ENCODE data around the gene SEZ6L2.
A peak's percentile ranks its signal among the peaks of the same experiment; 100 is the strongest.
"Not testable (repeated sequence)": the region's sequence is repeated elsewhere in the genome, so short reads cannot be mapped to it uniquely, and the experiment has no call there.

Gene SEZ6L2

DNA sequence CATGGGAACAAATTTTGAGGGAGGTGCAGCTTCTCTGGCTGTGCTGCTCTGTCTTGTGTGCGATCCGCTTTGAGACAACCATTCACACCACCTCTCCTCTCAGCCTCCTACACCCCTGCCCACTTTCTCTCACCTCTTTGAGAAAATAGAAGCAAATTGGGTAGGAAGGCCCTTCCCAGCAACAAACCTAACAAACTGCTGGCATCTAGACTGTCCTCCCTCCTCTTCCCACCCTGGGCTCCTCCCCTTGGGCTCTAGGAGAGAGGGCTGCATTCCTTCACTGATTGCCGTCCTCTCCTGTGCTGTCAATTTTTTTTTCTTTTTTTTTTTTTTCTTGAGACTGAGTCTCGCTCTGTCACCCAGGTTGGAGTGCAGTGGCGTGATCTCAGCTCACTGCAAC lies 49.8 kb downstream of the SEZ6L2 start:
- no peak for DNase-seq

DNA sequence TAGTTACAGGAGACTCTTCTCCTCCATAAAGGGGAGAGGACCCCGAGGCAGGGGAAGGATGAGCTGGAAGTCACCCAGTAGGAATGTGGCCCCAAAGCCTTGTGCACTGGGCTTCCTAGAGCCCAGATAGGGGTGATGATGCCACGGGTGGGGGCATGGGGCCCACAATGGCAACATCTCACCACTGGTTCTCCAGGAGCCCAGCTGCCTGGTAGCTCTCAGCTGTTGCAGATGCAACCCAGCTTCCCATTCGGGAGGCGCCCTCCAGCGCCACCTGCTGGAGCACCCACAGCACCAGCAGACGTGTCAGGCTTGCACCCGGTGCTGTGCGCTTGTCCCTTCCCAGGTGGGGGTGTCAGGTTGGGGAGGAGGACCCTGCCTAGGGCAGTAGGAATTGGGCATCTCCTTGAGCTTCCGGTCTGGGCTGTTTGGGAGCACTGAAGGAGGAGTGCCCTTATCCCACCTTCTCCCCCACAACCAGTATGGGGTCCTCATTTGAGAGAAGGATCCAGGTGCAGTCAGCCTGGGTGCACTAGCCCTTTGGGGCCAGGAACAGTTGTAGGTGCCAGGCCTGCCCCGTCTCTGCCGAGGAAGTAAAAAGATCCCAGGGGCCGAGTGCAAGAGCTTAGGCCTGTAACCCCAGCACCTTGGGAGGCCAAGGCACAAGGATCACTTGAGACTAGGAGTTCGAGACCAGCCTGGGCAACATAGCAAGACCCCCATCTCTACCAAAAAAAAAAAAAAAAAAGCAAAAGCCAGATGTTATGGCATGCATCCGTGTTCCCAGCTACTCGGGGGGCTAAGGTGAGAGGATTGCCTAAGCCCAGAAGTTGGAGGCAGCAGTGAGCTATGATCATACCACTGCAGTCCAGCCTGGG lies 50.7 kb downstream of the SEZ6L2 start:
- peak; percentile 83 for DNase-seq

DNA sequence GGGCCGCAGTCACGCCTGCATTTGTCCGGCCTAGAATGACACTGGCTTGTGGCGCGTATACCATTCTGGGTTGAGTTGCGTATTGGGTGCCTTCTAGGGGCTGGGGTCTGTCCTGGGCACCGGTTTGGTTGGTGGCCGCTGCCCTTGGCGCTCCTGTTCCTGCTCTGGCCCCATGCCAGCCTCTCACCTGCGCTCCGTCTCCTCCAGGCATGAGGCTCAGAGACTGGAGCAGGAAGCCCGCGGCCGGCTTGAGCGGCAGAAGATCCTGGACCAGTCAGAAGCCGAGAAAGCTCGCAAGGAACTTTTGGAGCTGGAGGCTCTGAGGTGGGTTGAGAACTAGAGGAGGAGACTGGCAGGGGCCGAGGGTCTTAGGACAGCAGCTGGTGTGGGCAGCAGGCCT lies 53.7 kb downstream of the SEZ6L2 start:
- DNase-seq: no peak

DNA sequence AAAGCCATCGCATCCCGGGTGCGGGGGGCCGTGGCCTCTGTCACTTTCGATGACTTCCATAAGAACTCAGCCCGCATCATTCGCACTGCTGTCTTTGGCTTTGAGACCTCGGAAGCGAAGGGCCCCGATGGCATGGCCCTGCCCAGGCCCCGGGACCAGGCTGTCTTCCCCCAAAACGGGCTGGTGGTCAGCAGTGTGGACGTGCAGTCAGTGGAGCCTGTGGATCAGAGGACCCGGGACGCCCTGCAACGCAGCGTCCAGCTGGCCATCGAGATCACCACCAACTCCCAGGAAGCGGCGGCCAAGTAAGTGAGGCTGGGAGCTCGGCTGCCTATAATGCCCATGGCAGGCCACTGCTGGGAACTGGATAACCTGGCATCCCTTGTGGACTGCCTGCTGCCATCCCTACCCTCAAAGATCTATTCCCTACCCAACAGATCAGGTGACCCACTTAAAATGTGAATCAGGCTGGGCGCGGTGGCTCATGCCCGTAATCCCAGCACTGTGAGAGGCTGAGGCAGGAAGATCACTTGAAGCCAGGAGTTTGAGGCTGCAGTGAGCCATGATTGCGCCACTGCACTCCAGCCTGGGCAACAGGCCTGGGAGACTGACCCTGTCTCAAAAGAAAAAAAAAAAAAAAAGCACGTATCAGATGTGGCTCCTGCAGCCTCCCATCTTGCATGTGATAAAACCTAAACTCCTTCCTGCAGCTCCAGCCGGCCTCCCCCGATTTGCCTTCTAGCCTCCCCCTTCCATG lies 54.6 kb downstream of the SEZ6L2 start:
- DNase-seq: no peak

DNA sequence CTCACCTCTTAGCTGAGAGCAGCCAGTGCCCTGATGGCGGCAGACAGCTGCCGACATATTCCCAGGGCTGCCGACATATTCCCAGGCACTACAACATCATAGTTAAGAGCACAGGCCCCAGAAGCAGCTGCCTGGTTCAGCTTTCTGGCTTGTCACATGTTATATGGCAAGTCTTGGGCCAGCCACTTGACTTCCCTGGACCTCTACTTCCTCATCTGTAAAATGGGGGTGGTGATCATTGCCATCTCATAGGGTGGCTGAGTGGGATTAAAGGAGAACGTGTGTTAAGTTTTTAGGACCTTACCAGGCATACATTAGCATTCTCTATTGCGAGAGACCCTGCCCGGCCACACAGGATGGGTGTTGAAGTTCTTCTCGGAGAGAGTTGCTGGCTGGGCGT lies 55.4 kb downstream of the SEZ6L2 start:
- DNase-seq: no peak

DNA sequence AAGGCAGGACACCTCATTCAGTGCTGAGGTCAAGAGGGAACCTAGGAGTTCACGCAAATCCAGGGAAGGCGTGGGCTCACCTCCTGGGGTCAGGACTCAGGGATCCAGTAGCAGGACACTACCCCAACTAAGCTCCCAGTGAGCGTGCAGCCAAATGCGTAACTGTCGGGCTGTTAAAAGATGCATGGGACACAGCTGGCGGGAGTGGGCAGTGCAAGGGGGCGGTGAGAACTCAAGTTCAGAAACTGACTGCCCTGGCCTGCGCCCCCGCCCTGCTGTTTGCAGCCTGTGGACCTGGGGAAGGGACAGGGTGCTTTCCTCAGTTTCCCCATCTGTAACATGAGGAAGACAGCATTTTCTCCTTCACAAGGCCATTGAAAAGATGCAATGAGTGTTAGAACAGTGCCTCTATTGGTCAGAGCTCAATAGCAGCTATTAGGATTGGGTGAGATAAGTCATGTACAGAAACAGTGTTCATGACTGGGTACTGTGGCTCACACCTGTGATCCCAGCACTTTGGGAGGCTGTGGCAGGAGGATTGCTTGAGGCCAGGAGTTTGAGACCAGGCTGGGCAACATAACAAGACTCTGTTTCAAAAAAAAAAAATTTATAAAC lies 56.5 kb downstream of the SEZ6L2 start:
- DNase-seq: no peak

DNA sequence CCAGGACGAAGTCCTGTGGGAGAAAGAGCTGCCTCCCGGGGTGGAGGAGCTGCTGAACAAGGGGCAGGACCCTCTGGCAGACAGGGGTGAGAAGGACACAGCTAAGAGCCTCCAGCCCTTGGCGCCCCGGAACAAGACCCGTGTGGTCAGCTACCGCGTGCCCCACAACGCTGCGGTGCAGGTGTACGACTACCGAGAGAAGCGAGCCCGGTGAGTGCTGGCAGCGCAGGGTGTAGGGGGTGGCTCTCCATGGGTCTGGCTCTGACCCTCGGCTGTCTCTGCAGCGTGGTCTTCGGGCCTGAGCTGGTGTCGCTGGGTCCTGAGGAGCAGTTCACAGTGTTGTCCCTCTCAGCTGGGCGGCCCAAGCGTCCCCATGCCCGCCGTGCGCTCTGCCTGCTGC lies 57.7 kb downstream of the SEZ6L2 start:
- no peak for DNase-seq

DNA sequence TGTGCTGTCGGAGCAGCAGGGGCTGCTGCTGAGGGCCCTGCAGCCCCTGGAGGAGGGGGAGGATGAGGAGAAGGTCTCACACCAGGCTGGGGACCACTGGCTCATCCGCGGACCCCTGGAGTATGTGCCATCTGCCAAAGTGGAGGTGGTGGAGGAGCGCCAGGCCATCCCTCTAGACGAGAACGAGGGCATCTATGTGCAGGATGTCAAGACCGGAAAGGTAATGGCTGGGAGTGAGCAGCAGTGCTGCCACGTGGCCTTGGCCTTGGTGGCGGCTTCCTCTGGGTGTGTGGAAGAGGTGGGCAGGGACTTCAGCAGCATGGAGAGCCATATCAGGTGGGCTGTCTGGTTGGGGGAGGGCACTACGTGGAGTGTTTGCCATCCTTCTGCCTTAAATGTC lies 59.1 kb downstream of the SEZ6L2 start:
- DNase-seq: no peak

DNA sequence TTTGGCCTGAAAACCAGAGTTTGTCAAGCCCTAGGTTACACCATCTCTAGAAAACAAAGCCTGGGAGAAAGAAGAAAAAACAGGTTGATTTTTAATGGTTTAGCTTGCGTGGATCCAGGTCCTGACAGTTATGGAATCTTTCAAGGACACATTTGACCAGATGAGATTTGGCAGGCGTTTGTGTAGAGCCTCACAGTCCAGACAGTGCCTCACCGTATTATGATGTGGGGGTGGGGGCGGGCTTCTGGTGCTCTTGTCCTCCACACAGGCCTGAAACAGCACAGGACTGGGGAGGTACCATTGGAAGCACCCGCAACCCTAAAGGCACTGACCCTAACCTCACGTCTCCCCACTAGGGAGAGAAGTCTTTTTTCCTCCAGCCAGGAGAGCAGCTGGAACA lies 59.5 kb downstream of the SEZ6L2 start:
- no peak for DNase-seq

DNA sequence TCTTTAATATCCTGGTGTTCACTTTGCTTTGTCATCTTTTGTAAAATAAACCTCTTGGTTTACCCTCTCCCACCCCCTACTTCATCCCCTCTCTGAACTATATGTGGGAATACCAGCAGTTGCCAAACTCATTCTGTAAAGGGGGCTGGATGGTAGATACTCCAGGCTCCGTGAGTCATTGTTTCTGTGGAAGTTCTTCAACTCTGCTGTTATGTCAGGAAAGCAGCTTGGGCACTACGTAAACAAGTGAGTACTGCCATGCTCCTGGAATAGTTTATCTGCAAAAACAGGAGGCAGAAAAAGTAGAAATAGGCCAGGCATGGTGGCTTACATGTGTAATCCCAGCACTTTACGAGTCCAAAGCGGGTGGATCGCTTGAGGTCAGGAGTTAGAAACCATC lies 61.5 kb downstream of the SEZ6L2 start:
- DNase-seq: no peak

DNA sequence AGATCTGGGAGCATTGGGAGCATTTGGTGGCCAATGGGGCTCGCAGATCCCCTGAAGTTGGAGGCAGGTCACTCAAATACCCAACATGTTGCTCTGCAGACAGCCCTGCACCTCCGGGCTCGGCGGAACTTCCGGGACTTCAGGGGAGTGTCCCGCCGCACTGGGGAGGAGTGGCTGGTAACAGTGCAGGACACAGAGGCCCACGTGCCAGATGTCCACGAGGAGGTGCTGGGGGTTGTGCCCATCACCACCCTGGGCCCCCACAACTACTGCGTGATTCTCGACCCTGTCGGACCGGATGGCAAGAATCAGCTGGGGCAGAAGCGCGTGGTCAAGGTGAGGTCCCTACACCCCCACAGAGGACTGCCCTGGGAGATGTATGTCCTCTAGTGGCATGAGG lies 62.7 kb downstream of the SEZ6L2 start:
- no peak for DNase-seq

DNA sequence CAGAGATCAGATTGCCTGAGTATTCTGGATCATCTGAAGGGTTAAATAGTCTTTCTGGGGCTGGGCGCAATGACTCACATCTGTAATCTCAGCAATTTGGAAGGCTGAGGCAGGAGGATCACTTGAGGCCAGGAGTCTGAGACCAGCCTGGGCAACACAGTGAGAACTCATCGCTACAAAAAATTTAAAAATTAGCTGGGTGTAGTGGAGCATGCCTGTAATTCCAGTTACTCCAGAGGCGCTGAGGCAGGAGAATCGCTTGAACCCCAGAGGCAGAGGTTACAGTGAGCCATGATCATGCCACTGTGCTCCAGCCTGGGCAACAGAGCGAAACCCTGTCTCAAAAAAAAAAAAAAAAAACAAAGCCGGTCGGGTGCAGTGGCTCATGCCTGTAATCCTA lies 63.4 kb downstream of the SEZ6L2 start:
- no peak for DNase-seq

DNA sequence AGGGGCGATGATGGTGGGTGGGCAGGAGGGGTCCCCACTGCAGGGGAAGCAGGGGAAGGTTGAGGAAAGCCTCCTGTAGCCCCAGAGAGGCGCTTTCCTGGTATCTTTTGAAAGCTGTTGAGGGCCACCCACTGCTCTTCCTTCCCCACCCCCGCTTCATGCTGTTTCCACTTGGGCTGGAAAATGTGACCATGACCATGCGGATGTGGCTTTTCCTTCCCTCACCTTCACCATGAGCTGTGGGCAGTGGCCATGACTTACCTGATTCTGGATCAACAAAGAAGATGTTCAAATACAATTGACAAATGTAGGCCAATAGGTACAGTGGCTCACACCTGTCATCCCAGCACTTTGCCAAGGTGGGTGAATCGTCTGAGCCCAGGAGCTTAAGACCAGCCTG lies 65.3 kb downstream of the SEZ6L2 start:
- no peak for DNase-seq

DNA sequence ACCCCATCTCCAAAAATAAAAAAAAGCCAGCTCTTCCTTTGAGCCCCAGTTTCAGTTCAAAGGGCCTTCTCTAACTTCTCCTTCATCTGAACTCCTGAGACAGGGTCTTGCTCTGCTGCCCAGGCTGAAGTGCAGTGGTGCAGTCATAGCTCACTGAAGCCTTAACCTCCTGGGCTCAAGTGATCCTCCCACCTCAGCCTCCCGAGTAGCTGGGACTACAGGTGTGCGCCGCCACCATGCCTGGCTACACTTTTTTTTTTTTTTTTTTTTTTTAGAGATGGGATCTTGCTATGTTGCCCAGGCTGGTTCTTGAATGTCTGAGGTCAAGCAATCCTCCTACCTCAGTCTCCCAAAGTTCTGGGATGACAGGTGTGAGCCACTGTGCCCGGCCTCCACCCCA lies 66.1 kb downstream of the SEZ6L2 start:
- not testable (repeated sequence) for DNase-seq

DNA sequence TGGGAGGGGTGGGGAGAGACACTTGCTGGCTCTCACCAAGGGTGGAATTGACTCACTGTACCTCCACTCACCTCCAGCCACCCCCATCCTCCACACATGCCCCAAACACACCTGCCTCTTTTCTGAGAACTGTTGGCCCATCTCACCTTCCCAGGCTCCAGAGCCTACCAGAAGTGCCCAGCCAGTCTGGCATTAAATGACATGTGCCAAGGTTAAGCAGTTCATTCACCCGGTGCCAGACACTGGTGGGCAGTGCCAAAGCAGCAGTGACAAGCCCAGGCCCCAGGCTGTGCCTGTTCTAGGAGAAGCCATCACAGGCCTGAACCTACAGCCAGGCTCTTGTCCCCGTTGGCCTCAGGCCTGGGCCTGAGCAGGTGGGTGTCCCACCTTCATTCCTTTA lies 67.9 kb downstream of the SEZ6L2 start:
- no peak for DNase-seq

DNA sequence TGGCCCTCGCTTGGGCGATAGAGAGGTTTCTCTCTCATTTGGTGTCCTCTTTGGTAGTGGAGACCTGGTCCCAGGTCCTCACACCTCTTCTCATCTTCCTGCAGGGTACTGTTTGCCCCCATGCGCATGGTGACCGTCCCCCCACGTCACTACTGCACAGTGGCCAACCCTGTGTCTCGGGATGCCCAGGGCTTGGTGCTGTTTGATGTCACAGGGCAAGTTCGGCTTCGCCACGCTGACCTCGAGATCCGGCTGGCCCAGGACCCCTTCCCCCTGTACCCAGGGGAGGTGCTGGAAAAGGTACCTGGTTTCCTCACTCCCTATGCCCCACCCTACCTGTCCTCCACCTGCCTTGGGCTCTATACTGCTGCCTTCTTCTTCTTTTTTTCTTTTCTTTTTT lies 68.6 kb downstream of the SEZ6L2 start:
- DNase-seq: no peak

DNA sequence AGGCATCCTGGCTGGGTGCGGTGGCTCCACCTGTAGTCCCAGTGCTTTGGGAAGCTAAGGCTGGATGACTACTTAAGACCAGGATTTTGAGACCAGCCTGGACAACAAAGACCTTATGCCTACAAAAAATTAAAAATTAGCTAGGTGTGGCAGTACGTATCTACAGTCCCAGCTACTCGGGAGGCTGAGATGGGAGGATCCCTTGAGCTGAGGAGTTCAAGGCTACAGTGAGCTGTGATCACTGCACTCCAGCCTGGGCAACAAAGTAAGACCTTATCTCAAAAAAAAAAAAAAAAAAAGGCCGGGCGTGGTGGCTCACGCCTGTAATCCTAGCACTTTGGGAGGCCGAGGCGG lies 73.0 kb downstream of the SEZ6L2 start:
- no peak for DNase-seq

DNA sequence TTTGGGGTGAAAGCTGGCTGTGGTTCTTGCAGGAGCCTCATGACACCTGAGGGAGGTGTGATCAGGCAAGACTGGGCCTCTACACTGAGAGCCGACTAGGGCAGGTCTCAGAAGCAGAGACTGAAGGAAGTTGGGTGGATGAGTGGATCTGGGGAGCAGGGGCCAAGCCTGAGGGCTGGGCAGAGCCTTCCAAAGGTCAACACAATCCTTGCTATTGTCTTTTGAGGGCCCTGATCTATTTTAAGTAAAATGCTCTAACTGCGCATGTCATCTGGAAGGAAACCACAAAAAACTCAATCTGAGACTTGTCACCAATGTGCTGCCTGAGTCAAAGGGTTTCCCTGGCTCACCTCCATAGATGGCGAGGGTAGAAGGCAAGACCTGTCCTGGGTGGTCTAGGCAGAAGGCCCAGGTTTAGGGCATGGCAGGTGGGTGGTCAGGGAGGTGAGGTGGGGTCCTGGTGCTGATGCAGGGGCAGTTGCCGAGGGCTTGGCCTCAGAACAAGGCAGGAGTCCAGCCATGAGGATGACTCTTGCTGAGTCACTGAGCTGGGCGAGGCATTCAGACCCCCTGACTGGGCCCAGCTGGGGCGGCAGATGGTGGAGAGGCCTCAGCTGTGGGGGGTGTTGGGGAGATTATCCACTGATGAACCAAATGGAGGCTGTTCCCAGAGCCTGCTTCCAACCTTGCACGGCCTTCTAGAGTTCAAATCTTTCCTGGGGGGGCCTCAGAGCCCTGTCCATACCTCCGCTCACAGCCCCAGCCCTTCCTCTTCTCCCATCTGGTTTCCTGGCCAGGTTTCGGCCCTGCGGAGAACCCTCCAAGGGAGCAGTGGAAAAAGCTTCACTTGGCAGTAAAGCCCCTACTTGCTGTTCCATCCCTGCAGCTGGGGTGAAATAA lies 74.0 kb downstream of the SEZ6L2 start:
- DNase-seq: peak; percentile 42

DNA sequence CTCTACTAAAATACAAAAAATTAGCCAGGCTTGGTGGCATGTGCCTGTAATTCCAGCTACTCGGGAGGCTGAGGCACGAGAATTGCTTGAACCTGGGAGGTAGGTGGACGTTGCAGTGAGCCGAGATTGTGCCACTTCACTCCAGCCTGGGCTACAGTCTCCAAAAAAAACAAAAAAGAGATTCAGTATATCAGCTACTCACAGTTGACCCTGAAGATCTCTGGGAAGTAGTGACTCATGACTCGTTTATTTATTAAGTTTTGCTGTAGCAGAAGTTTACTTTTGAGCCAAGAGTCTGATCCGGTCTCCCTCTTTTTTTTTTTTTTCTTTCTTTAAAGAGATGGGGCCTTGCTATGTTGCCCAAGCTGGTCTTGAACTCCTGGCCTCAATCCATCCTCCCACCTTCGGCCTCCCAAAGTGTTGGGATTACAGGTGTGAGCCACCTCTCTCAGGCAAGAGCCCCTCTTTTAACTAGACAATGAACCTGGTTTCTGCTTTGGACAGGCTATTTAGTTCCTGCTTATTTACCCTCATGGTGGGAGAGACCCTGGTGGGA lies 74.7 kb downstream of the SEZ6L2 start:
- no peak for DNase-seq

DNA sequence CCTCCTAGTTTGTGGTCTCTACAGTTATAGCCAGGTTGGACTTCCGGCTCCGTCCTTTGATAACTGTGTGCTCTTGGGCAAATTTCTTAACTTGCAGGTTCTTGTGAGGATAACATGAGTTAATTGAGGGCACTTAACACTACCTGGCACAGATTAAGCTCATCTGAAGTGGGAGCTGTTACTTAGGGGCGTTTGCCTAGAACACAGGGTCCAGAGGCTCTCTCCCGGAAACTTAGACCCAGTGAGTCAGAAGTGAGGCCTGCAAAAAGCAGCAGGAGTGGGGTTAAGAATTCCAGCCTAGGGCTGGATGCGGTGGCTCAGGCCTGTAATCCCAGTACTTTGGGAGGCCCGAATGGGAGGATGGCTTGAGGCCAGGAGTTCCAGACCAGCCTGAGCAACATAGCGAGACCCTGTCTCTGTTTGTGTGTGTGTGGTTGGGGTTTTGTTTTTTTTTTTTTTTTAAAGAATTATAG lies 77.7 kb downstream of the SEZ6L2 start:
- no peak for DNase-seq
